HG03280 (cell line): Measurements from ENCODE around the gene INTS1.

ENCODE experiments used
- ATAC-seq: cut with Tn5 transposase; IDR thresholded peaks from one replicate; pipeline ENCODE4 v1.9.1; 2021; ENCODE audit warnings: mild to moderate bottlenecking, moderate library complexity; ENCODE audit not compliant: unreplicated experiment

The INTS1 gene

DNA sequence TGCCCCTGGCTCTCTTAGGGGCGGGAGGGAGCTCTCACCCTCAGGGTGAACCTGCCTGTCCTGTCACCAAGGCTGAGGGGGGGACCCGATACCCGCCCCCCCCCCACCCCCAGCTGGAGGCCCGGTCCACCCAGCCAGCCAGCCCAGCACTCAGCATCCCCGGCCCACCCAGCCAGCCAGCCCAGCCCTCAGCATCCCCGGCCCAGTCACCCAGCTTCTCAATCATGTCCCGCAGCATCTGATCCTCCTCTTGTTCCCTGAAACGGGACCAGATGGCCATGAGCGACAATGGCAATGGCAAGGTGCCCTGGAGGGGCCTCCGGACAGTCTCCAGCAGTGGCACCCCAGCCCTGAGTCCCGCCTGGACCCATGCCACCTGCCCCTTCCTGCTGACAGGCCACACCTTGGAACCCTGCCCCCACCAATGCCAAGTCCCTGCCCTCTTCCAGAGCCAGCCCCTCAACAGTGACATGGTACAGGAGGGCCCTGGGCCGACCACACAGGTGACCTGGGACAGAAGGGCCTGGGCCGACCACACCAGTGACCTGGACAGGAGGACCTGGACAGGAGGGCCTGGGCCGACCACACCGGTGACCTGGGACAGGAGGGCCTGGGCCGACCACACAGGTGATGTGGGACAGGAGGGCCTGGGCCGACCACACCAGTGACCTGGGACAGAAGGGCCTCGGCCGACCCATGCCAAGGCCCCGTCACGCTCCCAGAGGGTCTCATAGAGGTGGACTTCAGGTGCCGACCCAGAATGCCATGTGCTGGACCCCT, 69.1 kb downstream of the INTS1 start:
- no peak for ATAC-seq

DNA sequence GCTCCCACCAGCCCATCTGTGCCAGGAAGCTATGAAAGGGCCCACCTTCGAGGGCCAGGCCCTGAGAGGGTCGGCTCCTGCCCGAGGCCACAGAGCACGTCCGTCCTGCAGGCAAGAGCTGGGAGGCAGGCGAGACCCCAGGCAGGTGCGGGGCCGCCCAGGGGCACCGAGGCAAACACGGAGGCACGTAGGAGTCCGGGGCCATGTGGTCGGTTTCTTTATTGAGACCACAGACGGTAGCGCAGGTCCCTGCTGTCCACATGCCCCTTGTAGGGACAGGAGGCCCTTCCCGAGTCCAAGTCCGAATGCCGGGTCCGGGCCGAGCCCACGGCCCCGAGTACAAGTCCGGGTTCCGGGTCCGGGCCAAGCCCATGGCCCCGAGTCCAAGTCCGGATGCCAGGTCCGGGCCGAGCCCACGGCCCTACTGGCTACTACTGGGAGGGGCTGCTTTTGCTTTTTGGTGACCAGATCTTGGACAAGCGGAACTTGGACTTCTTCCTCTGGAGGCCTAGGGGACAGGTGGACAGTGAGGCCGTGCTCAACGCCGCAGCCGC, 69.9 kb downstream of the INTS1 start:
- ATAC-seq: no peak

DNA sequence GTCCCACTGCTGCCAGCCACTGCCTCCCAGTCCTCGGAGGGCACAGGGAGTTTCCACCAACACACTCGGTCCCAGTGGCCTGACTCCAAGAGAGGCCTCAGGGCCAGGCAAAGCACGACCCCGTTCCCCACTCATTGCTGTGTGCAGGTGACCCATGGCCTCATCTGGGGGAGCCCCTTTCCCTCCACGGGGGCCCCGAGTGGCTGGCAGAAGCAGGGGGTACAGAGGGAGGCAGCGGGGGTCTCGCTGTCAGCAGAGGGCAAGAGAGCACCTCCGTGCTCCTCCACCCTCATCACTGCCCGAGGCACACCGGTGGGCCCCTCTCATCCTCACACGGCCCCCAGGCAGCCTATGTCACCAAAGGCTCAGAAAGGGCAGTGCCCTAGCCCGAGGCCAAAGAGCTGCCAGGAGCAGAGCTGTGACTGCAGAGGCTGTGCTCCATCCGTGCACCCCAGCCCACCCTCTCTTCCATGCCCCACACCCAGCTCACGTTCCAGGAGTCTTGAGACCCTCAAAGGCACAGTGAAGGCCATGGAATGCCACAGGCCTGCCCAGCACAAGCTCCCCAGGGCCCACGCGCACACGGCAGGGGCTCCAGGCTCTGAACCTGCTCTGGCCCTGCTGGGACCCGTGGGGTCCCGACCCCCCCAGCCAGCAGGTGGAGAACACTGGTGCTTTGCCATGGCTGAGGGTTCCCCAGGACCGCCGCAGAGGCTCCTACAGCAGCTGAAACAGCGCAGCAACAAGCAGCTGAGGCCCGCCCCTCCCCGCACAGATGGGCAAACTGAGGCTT, 70.9 kb downstream of the INTS1 start:
- ATAC-seq: no peak

DNA sequence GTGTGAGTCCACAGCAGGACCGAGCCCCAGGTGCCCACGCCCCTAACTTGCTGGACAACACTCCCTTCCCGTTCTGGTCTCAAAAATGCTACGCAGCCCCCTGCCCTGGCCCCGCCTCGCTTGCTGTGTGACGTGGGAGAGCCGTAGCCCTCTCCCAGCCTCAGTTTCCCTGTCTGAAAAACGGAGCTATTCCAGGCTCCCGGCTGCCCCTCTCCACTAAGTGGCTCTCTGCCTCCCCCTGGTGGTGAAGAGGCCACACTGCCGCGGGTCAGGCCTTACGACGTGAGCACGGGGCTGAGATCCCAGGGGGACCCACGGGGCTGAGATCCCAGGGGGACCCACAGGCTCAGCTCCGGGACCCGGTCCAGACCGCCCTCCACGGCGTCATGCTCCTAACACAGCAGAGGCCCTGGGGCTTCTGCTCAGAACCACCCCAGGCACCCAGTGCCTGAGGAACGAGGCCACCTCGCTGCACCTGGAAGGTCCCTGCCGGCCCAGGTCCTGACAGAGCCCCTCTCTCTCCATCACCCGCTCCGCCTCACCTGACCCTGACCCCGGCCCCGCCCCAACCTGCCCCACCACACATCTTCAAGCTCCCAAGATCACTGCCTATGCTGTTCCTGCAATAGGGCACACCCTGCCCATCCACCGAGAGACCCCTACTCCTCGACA, 71.6 kb downstream of the INTS1 start:
- no peak for ATAC-seq

DNA sequence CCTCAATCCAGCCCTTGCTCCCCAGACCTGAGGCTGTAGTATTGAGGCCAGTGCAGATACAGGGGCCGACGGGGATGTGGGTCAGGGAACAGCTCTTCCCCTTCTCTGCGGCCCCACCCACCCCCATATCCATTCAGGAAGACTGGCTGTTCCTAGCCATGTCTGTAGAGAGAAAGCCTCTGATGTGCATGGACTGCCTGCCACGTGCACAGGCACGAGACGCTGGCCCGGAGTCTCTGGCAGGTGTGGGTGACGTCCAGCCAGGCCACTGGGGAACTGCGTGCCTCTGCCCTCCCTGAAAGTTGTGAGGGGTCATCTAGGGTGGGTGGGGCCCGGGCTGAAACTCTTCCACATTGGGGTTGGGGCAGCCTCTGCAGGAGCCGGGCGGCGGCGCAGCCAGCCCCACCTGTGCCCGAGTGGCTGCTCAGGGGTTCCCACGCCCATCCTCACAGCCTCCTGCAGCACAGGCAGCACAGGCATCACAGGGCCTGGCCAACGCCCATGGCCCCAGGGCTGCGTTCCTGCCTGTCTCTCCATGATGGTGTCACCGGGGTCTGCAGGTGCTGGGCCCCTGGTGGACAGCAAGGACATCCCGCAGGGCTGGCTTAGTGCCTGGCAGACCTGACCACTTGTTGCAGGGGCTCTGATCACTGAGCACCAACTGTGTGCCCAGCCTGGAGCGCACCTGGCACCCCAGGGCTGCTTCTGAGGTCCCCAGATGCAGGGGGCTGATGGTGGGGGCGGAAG, 72.4 kb downstream of the INTS1 start:
- no peak for ATAC-seq

DNA sequence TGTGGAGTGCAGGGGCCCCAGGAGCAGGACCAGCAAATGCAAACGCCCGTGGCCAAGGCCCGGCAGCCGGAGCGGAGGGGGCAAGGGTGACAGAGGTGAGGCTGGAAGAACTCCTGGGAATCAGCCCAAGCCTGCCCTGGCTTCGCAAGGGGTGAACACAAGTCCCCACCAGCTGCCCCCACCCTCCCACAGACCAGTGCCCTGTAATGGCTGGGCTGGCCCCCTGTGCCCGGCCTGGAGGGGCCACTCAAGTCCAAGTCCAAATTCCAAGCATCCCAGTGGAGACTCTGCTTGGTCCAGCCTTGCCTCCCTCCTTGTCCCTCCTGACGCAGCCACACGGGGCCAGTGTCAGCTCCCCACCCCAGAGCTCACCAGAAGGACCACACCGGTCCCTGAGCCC, 73.0 kb downstream of the INTS1 start:
- ATAC-seq: no peak

DNA sequence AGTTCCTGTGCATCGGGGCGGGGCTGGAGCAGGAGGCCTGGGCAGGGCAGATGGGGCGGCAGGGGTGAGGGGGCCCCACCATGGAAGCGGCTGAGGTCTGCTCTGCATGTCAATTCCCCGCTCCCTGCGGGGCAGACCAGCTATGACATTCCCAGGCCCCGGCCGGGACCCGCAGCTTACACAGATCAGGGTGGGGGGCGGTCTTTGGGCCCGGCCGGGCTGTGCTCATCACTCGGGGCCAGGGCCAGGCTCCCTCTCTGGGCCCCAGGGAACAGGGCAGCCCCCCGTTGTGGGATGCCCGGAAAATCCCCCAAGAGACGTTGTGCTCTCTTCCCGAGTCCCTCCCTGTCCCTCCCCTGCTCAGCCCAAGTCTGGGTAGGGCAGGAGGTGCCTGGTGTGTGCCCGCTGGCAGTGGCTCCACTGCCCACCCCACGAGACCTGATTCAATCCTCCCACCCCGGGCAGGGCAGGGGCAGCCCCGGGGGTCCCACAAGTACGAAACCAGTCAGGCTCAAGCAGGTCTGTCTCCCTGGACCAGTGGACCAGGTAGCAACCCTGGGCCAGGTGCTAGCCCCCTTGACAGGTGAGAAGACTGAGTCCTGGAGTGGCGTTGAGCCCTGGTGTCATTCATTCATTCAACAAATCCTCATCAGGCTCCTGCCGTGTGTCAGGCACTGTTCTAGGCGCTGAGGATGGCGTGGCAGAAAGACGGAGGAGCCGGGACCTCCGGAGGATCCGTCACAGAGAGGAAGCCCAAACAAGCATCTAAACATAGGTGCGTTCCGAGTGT, 73.9 kb downstream of the INTS1 start:
- ATAC-seq: no peak

DNA sequence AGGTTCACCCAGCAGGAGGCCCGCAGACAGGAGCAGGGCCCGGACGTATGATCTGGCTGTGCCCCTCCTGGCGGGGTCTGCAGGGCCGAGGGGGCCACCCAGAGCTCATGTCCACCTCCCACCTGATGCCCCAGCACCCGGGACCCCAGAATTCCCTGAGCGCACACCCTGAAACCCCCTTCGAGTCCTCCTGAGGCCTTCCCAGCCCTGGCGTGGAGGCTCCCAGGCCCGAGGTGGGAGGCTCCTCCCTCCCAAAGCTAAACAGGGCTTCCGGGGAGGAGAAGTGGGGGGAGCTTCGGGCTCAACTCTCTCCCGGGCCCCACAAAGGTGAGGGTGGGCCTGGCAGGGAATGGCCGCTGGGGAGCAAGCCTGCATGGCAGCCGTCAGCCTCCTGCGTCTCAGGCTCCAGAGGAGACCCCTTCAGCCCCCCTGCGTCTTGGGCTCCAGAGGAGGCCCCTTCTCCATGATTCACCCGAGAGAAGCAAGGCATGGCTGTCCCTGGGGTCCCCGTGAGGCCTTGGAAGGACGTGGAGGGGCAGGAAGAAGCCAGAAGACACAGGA, 75.2 kb downstream of the INTS1 start:
- no peak for ATAC-seq

DNA sequence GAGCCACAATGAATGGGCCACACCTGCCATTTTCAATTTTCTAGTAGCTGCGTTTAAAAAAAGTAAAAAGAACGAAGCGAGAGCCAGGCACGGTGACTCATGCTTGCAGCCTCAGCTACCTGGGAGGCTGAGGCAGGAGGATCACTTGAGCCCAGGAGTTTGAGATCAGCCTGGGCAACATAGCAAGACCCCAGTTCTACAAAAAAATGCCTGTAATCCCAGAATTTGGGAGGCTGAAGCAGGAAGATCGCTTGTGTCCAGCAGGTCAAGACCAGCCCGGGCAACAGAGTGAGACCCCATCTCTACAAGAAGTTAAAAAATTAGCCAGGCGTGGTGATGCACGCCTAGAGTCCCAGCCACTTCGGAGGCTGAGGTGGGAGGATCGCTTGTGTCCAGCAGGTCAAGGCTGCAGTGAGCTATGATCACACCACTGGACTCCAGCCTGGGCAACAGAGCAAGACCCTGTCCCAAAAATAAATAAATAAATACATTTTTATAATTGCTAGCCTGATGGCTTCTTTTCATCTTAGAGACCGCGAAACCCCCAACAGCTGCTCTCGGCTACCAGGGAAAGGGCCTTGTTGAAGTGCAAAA, 77.0 kb downstream of the INTS1 start:
- no peak for ATAC-seq

DNA sequence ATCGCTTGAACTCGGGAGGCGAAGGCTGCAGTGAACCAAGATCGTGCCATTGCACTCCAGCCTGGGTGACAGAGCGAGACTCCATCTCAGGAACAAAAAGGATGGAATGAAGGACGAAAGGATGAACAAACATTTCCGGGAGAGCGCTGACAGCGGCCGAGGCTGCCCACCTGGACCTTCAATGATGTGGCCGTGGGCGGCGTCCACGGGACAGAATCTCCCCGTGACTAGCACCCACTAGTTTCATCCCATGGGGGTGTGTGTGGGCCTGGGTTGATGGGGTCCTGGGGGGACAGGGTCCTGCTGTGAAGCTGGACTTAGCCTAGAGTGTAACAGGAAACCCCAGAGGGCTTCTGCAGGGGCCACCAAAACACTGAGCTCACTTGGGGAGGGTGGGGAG, 77.7 kb downstream of the INTS1 start:
- no peak for ATAC-seq

DNA sequence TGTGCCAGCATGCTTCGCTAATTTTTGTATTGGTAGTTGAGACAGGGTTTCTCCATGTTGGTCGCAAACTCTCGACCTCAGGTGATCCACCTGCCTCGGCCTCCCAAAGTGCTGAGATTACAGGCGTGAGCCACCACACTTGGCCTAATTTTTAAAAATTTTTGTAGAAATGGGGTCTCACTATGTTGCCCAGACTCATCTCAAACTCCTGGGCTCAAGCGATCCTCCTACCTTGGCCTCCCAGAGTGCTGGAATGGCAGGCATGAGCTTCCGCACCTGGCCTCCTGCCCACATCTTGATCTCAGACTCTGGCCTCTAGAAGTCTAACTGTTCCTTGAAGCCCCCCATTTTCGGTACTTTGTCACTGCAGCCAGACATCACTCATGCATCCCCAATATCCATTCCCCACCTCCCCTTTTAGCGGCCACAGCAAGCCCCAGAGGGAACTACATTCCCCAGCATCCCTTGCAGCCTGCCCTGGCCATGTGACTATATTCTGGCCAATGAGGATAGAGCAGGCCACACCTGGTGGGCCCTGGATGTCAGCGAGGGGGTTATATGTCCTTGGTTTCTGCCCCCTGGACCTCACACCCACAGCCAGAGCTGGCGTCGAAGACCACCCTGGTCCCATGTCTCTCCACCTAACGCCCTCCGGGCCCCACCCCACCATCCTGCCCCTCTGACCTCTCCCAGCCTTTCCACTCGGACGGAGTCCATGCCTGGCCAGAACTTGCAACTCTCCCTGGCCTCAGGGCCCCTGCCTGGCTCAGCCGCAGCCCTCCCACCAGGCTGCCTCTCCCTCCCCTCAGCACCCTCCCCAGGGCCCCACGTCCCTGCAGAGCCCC, 78.7 kb downstream of the INTS1 start:
- ATAC-seq: no peak

DNA sequence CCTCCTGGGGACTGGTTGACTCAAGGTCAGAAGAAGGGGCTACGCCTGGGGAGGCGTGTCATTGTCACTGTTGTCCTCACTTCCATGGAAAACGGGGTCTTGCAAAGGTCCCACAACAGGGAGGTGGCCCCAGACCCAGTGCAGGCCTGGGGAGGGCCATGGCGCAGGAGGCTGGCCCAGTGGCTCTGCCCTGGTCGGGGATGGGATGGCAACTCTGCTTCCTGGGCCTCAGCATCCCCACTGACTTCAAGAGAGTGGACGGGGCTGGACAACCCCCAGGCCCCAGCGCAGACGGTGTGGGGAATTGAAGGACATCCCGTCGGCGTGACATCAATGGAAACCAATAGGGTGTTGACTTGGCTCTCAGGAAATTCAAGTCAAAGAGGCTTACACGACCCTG, 80.1 kb downstream of the INTS1 start:
- ATAC-seq: no peak

DNA sequence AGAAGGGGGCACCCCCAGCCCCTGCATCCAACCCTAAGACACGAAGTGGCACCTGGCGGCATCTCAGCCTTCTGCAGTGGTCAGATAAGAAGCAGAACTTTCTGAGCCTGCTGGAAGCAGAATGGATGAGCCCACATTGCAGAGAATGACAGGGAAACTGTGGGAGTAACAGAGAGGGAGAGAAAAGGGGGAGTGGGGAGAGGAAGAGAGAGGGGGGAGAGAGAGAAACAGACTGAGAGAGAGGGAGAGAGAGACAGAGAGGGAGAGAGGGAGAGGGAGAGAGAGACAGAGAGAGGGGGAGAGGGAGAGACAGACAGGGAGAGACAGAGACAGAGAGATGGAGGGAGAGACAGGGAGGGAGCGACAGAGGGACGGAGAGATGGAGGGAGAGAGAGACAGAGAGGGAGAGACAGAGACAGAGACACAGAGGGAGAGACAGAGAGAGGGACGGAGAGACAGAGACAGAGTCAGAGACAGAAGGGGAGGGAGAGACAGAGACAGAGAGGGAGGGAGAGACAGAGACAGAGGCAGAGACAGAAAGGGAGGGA, 80.9 kb downstream of the INTS1 start:
- no peak for ATAC-seq

DNA sequence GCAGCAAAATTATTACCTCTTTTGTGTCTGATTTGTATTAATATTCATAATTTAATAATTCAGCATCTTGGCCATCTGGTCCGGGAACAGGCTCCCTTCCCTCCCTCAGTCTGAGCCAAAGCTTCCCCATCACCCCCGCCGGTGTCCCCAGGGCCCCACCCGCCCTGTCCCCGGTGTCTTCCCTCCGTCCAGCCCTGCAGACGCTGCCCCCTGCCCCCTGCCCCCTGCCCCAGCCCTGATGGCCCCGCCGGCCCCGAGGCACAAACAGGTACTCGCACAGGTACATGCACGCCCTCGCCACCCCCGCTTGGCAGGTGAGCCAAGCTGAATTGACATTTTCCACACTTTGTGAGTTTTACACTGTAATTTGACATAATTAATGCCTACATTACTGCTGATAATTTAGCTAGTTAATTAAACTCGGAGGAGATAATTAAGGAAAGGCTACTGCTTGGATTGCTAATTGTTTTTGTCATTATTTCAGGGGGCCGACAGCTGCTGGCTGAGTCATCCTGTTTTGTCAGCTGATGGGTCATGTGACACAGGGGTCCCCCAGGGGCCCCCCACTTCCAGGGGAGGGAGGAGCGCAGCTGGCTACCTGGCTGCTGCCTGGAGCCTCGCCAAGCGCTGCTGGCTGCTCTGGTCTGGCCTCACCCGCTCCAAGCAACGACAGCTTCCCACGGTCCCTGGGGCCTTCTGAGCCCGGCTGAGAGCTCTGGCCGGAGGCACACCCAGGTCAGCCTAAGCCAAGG, 81.5 kb downstream of the INTS1 start:
- ATAC-seq: no peak

DNA sequence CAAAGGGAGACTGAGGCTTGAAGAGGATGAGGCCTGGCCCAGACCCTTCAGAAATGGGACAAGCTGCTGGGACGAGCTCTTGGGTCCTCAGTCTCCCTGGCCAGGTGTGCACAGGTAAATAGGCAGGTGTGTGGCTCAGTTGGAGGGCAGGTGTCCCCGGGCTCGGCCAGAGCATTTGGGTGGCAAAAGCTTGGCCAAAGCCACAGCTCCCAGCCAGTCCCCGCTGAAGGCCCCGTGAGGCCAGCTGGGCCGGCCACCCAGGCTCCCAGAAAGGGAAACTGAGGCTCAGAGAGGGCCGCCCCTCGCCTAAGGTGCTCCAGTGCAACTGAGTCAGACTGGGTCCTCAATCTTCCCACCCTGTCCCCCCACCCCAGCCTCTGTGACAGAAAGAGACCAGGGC, 82.2 kb downstream of the INTS1 start:
- ATAC-seq: no peak

DNA sequence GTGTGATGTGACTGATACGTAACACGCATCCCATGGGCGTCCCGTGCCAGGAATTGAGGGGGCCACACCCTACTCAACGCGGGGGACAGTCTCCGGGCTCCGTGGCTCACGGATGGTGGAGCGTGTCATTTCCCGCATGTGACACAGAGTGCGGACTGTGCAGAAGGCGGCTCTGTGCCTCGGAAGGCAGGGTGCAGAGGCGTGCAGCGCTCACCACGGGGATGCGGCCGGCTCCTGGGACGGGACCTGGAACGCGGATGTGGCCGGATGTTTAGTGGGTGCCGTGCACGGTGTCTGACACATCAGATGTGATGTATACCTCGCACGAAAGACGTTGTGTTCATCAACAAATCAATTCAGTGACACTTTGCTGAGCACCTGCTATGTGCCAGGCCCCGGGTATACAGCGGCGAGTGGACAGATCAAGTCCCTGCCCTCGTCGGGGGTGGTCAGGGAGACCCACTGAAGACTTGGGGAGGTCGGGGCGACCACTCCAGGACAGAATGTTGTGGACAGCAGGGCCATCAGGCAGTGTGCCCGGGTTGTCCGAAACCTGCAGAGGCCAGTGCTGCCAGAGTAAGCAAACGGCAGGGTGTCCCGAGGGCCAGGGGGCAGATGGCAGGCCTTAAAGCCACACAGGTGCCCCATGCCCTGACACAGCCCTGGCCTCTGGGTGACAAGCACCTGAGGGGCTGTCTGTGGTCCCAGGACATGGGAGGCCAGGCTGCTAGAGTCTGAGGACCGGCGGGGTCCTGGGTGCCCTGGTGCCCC, 83.0 kb downstream of the INTS1 start:
- ATAC-seq: no peak
